Activated T-cell treated with anti-CD3 and anti-CD28 coated beads, Interleukin-2, amount 50 U/mL, for 24 hours (primary cell): ENCODE data around the gene ZC3H14.
"Not testable (repeated sequence)": the region's sequence is repeated elsewhere in the genome, so short reads cannot be mapped to it uniquely, and the experiment has no call there.

Experiments used
- DNase-seq: peaks from one replicate; pipeline ENCODE4 v3.0.0-alpha.2; 2020
- H3K27ac Mint-ChIP-seq: 2 replicates; pipeline ENCODE4 v1.8.0; 2020; ENCODE audit warnings: mild to moderate bottlenecking, mixed read lengths
- H3K27me3 Mint-ChIP-seq: 2 replicates; pipeline ENCODE4 v1.8.0; 2020; ENCODE audit warnings: mixed read lengths
- H3K36me3 Mint-ChIP-seq: 2 replicates; pipeline ENCODE4 v1.8.0; 2020; ENCODE audit warnings: low read depth, mixed read lengths
- H3K4me1 Mint-ChIP-seq: 2 replicates; pipeline ENCODE4 v1.8.0; 2020; ENCODE audit warnings: low read depth, mixed read lengths
- H3K4me3 Mint-ChIP-seq: 2 replicates; pipeline ENCODE4 v1.8.0; 2020; ENCODE audit warnings: mild to moderate bottlenecking, moderate library complexity, mixed read lengths
- H3K9me3 Mint-ChIP-seq: 2 replicates; pipeline ENCODE4 v1.8.0; 2020; ENCODE audit warnings: mixed read lengths

ZC3H14 gene, protein sequence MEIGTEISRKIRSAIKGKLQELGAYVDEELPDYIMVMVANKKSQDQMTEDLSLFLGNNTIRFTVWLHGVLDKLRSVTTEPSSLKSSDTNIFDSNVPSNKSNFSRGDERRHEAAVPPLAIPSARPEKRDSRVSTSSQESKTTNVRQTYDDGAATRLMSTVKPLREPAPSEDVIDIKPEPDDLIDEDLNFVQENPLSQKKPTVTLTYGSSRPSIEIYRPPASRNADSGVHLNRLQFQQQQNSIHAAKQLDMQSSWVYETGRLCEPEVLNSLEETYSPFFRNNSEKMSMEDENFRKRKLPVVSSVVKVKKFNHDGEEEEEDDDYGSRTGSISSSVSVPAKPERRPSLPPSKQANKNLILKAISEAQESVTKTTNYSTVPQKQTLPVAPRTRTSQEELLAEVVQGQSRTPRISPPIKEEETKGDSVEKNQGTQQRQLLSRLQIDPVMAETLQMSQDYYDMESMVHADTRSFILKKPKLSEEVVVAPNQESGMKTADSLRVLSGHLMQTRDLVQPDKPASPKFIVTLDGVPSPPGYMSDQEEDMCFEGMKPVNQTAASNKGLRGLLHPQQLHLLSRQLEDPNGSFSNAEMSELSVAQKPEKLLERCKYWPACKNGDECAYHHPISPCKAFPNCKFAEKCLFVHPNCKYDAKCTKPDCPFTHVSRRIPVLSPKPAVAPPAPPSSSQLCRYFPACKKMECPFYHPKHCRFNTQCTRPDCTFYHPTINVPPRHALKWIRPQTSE

GRCh38 chr14:88562831-88563686, at the start of gene ZC3H14:
Gene ZC3H14, plus strand, starts transcription at chr14:88563037. Its CDS starts 97 bp downstream, at chr14:88563134.
- Mint-ChIP-seq H3K27me3 (peaks cover 14% of the 10 kb centered on the region), H3K4me1 (peaks cover 35% of the 10 kb centered on the region), H3K9me3 (no peaks in the 10 kb centered on the region), H3K36me3 (peaks cover 34% of the 10 kb centered on the region), H3K4me3 (peak within 1 kb of the TSS; percentile 94), H3K27ac (peak within 1 kb of the TSS; percentile 95)
- peak; percentile 93 for DNase-seq

- H3K27me3 Mint-ChIP-seq, result peaks cover 33% of the 10 kb centered on the region
- H3K36me3 Mint-ChIP-seq, result no peaks in the 10 kb centered on the region
- no peak overlapping the region for H3K27ac Mint-ChIP-seq
- H3K4me3 Mint-ChIP-seq, result no peak overlapping the region
- no peaks in the 10 kb centered on the region for H3K9me3 Mint-ChIP-seq
- no peak for DNase-seq
- H3K4me1 Mint-ChIP-seq, result no peaks in the 10 kb centered on the region
These were observed 47.2 kb upstream of the ZC3H14 start for GRCh38 chr14:88515499-88516221.

- Mint-ChIP-seq H3K36me3 (no peaks in the 10 kb centered on the region), H3K4me1 (no peaks in the 10 kb centered on the region), H3K4me3 (no peak overlapping the region), H3K27me3 (peaks cover 34% of the 10 kb centered on the region), H3K27ac (no peak overlapping the region), H3K9me3 (no peaks in the 10 kb centered on the region)
- no peak for DNase-seq
These were observed 45.9 kb upstream of the ZC3H14 start for GRCh38 chr14:88516861-88517357.

GRCh38 chr14:88518592-88519512, 44.0 kb upstream of the ZC3H14 start:
- Mint-ChIP-seq H3K9me3 (no peaks in the 10 kb centered on the region), H3K4me3 (no peak overlapping the region), H3K4me1 (no peaks in the 10 kb centered on the region), H3K36me3 (no peaks in the 10 kb centered on the region), H3K27me3 (peaks cover 36% of the 10 kb centered on the region), H3K27ac (no peak overlapping the region)
- no peak for DNase-seq

- H3K36me3 Mint-ChIP-seq, result no peaks in the 10 kb centered on the region
- H3K27me3 Mint-ChIP-seq, result peaks cover 32% of the 10 kb centered on the region
- DNase-seq, result no peak
- no peaks in the 10 kb centered on the region for H3K9me3 Mint-ChIP-seq
- no peaks in the 10 kb centered on the region for H3K4me1 Mint-ChIP-seq
- H3K4me3 Mint-ChIP-seq, result no peak overlapping the region
- no peak overlapping the region for H3K27ac Mint-ChIP-seq
These were observed 42.9 kb upstream of the ZC3H14 start for GRCh38 chr14:88519907-88520306.

DNA sequence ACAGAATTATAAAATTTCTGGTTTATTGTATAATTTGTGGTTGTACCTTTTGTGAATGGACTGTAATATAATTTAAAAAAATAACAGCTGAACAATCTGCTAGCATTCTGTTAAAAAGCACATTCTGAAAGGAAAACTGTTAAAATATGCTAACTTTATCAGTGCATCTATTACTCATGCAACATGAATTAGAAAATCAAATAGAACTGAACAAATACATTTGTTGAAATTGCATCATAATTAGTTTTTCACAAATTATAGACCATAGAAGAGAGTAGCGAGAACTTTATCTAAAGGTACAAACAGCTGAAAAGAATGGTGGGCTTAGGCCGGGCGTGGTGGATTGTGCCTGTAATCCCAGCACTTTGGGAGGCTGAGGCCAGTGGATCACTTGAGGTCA, 41.0 kb upstream of the ZC3H14 start:
- Mint-ChIP-seq H3K27me3 (peaks cover 29% of the 10 kb centered on the region), H3K36me3 (no peaks in the 10 kb centered on the region), H3K9me3 (no peaks in the 10 kb centered on the region), H3K4me1 (no peaks in the 10 kb centered on the region), H3K4me3 (no peak overlapping the region), H3K27ac (no peak overlapping the region)
- DNase-seq, result no peak

- no peaks in the 10 kb centered on the region for H3K36me3 Mint-ChIP-seq
- peaks cover 30% of the 10 kb centered on the region for H3K27me3 Mint-ChIP-seq
- H3K4me3 Mint-ChIP-seq, result no peak overlapping the region
- H3K9me3 Mint-ChIP-seq, result no peaks in the 10 kb centered on the region
- no peak for DNase-seq
- H3K27ac Mint-ChIP-seq, result no peak overlapping the region
- H3K4me1 Mint-ChIP-seq, result no peaks in the 10 kb centered on the region
These were observed 40.4 kb upstream of the ZC3H14 start for GRCh38 chr14:88522393-88522792.

DNA sequence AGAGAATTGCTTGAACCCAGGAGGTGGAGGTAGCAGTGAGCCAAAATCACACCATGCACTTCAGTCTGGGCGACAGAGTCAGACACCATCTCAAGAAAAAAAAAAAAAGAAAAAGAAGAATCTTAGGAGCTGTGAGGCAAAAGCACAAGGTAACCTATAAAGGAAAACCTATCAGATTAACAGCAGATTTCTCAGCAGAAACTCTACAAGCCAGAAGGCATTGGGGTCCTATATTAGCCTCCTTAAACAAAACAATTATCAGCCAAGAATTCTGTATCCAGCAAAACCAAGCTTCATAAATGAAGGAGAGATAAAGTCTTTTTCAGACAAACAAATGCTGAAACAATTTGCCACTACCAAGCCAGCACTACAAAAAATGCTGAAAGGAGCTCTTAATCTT, 32.9 kb upstream of the ZC3H14 start:
- not testable (repeated sequence) for H3K27ac Mint-ChIP-seq, H3K4me1 Mint-ChIP-seq, H3K36me3 Mint-ChIP-seq, H3K4me3 Mint-ChIP-seq, DNase-seq
- Mint-ChIP-seq H3K9me3 (peaks cover 19% of the 10 kb centered on the region), H3K27me3 (peaks cover 44% of the 10 kb centered on the region)

- peaks cover 21% of the 10 kb centered on the region for H3K27me3 Mint-ChIP-seq
- H3K36me3 Mint-ChIP-seq, result no peaks in the 10 kb centered on the region
- peaks cover 19% of the 10 kb centered on the region for H3K9me3 Mint-ChIP-seq
- H3K4me1 Mint-ChIP-seq, result no peaks in the 10 kb centered on the region
- no peak for DNase-seq
- H3K27ac Mint-ChIP-seq, result no peak overlapping the region
- H3K4me3 Mint-ChIP-seq, result no peak overlapping the region
These were observed 29.7 kb upstream of the ZC3H14 start for GRCh38 chr14:88533064-88533602.

GRCh38 chr14:88535149-88535548, 27.7 kb upstream of the ZC3H14 start:
- DNase-seq, result no peak
- H3K9me3 Mint-ChIP-seq, result peaks cover 6% of the 10 kb centered on the region
- no peak overlapping the region for H3K27ac Mint-ChIP-seq
- H3K4me3 Mint-ChIP-seq, result no peak overlapping the region
- H3K36me3 Mint-ChIP-seq, result no peaks in the 10 kb centered on the region
- H3K27me3 Mint-ChIP-seq, result peaks cover 10% of the 10 kb centered on the region
- H3K4me1 Mint-ChIP-seq, result no peaks in the 10 kb centered on the region

GRCh38 chr14:88535813-88536212, 27.0 kb upstream of the ZC3H14 start:
- no peak overlapping the region for H3K4me3 Mint-ChIP-seq
- H3K27ac Mint-ChIP-seq, result no peak overlapping the region
- DNase-seq, result no peak
- no peaks in the 10 kb centered on the region for H3K9me3 Mint-ChIP-seq
- H3K27me3 Mint-ChIP-seq, result peaks cover 10% of the 10 kb centered on the region
- no peaks in the 10 kb centered on the region for H3K36me3 Mint-ChIP-seq
- no peaks in the 10 kb centered on the region for H3K4me1 Mint-ChIP-seq

DNA sequence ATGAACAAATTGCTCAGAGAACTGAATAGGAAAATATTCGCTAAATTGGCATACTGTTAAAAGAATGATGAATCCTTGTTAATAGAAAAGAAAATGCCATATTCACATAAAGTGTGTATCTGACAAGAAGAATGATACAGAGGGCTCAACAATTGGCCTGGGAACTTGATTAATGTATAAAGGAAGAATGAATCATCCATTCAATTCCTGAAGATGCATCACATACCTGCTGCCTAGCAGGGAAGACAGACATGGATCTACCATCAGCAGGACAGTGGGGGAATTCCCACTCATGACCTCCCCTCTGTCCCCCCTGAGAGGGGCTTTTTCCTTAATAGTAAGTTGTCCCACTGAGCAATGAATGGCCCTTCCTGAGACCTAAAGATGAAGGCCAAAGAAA, 21.5 kb upstream of the ZC3H14 start:
- H3K4me1 Mint-ChIP-seq, result no peaks in the 10 kb centered on the region
- H3K4me3 Mint-ChIP-seq, result no peak overlapping the region

More for the DNA sequence above, 21.5 kb upstream of the ZC3H14 start:
- no peaks in the 10 kb centered on the region for H3K9me3 Mint-ChIP-seq
- H3K27ac Mint-ChIP-seq, result no peak overlapping the region
- H3K27me3 Mint-ChIP-seq, result peaks cover 9% of the 10 kb centered on the region
- DNase-seq, result no peak
- H3K36me3 Mint-ChIP-seq, result no peaks in the 10 kb centered on the region
